PC-3 (cell line): ENCODE results near the gene ATM.

Source experiments
- CTCF ChIP-seq: fragments of 300-600 bp; sonication (generic); conservative IDR thresholded peaks from 2 replicates; pipeline ENCODE4 v1.5.1; 2017; ENCODE audit warnings: antibody characterized with exemption, low read depth, mild to moderate bottlenecking, low read length
- EZH2 ChIP-seq: fragments of 300-600 bp; sonication (generic); IDR thresholded peaks from one replicate; pipeline ENCODE4 v1.6.1; 2017; ENCODE audit warnings: antibody characterized with exemption, mild to moderate bottlenecking, low read length; ENCODE audit not compliant: unreplicated experiment
- EZH2phosphoT487 ChIP-seq: fragments of 300-600 bp; sonication (generic); IDR thresholded peaks from 2 replicates; pipeline ENCODE4 v1.6.1; 2018; ENCODE audit warnings: mild to moderate bottlenecking, antibody characterized with exemption, low read length, borderline replicate concordance

GRCh38 chr11:108316061-108316460 is 93.2 kb downstream of the ATM start:
- TF ChIP-seq CTCF = no peak
- no peak for TF ChIP-seq EZH2phosphoT487
- no peak for TF ChIP-seq EZH2
